HCT116 (cell line): ENCODE measurements around the gene RIPOR3. TPM values are rescaled to one million over a fixed set of nuclear protein-coding genes. Genes with fewer than 3 reads are reported as not detected.

ENCODE experiments used
- ATAC-seq: fragments of 200-7000 bp; cut with Tn5 transposase; 2 replicates; pipeline ENCODE4 v1.9.1; 2020; ENCODE audit warnings: mild to moderate bottlenecking, moderate library complexity
- BruUV-seq: library from RNA; stranded (reverse); fragments of 400-500 nt; replicated peaks from 2 replicates; lab custom pipeline; 2021; lab: Mats Ljungman, UMichigan
- CTCF ChIA-PET: fragments of 300-600 bp; sonication (Branson Sonifier 250); formaldehyde crosslinking; loops from one replicate; lab custom pipeline; 2021; ENCODE audit warnings: antibody characterized with exemption; lab: Charles Lee
- POLR2A ChIA-PET: fragments of 300-600, 350-600 bp; sonication (Branson Sonifier 250); formaldehyde crosslinking; loops from one replicate; lab custom pipeline; 2021; ENCODE audit warnings: antibody characterized with exemption; lab: Charles Lee
- RAD21 ChIA-PET, 2 experiments: fragments of 300-600 bp; sonication (Branson Sonifier 250); formaldehyde crosslinking; loops; one replicate each; lab custom pipeline; 2023; ENCODE audit warnings: low total read pairs in 2 of 2; ENCODE audit not compliant: uncharacterized antibody in 2 of 2, unreplicated experiment in 2 of 2, low non-redundant PET in 1 of 2; lab: Charles Lee
- DNase-seq: peaks from one replicate; pipeline ENCODE4 v3.0.0-alpha.2; 2010; ENCODE audit warnings: low read depth, low spot score
- H2AFZ ChIP-seq: fragments of 200-600 bp; shearing (Covaris generic), sonication (generic); 2 replicates; pipeline ENCODE4 v1.6.1; 2017; ENCODE audit warnings: low read depth, mixed run types, mixed read lengths, antibody characterized with exemption, low read length; ENCODE audit not compliant: poor library complexity, severe bottlenecking
- H3K27ac ChIP-seq: 2 replicates; pipeline ENCODE4 v1.5.1; 2012; ENCODE audit warnings: low read depth, low read length
- H3K27me3 ChIP-seq: fragments of 200-600 bp; sonication (generic); 2 replicates; pipeline ENCODE4 v1.6.1; 2016; ENCODE audit warnings: mixed run types, low read length, mixed read lengths; ENCODE audit not compliant: insufficient read depth
- H3K36me3 ChIP-seq, 2 experiments: fragments of 200-500 bp in 1 of 2; fragments of 200-600 bp in 1 of 2; sonication (Bioruptor generic) in 1 of 2; sonication (generic) in 1 of 2; 2 replicates each; pipeline versions ENCODE4 v1.5.1 to v1.6.1; 2014 to 2016; ENCODE audit warnings: low read length in 2 of 2, inconsistent platforms in 1 of 2, mixed read lengths in 1 of 2, mixed run types in 1 of 2; ENCODE audit not compliant: insufficient read depth in 2 of 2, control insufficient read depth in 1 of 2
- H3K4me1 ChIP-seq, 2 experiments: fragments of 200-600 bp in 1 of 2; sonication (generic) in 1 of 2; 2 replicates each; pipeline versions ENCODE4 v1.5.1 to v1.6.1; 2012 to 2017; ENCODE audit warnings: low read length in 2 of 2, inconsistent platforms in 1 of 2, mild to moderate bottlenecking in 1 of 2, mixed read lengths in 1 of 2, mixed run types in 1 of 2, moderate library complexity in 1 of 2; ENCODE audit not compliant: insufficient read depth in 2 of 2, control insufficient read depth in 1 of 2
- H3K4me2 ChIP-seq: fragments of 200-600 bp; sonication (generic); 2 replicates; pipeline ENCODE4 v1.6.1; 2017; ENCODE audit warnings: mixed run types, low read length, mixed read lengths
- H3K4me3 ChIP-seq, 2 experiments: fragments of 200-600 bp in 1 of 2; sonication (generic) in 1 of 2; replicated peaks in 1 of 2; 2 replicates each; pipeline ENCODE4 v1.5.1; 2011 to 2016; ENCODE audit warnings: low read length in 2 of 2, control low read depth in 1 of 2, low read depth in 1 of 2, mild to moderate bottlenecking in 1 of 2, mixed read lengths in 1 of 2, mixed run types in 1 of 2
- H3K79me2 ChIP-seq: fragments of 200-600 bp; sonication (generic); 2 replicates; pipeline ENCODE4 v1.6.1; 2017; ENCODE audit warnings: mild to moderate bottlenecking, mixed run types, low read length, moderate library complexity, mixed read lengths; ENCODE audit not compliant: insufficient read depth
- H3K9ac ChIP-seq: fragments of 200-600 bp; sonication (generic); 2 replicates; pipeline ENCODE4 v1.6.1; 2016; ENCODE audit warnings: low read length, mixed read lengths
- H3K9me2 ChIP-seq: fragments of 200-600 bp; sonication (generic), shearing (Covaris generic); 2 replicates; pipeline ENCODE4 v1.6.1; 2017; ENCODE audit warnings: mixed run types, mild to moderate bottlenecking, moderate library complexity; ENCODE audit not compliant: insufficient read depth
- H3K9me3 ChIP-seq, 2 experiments: fragments of 200-500 bp in 1 of 2; fragments of 200-600 bp in 1 of 2; sonication (Bioruptor generic) in 1 of 2; sonication (generic) in 1 of 2; 2 replicates each; pipeline ENCODE4 v1.6.1; 2014 to 2017; ENCODE audit warnings: low read length in 2 of 2, mixed read lengths in 2 of 2, inconsistent platforms in 1 of 2, low read depth in 1 of 2, mild to moderate bottlenecking in 1 of 2, mixed run types in 1 of 2, moderate library complexity in 1 of 2; ENCODE audit not compliant: control insufficient read depth in 1 of 2, insufficient read depth in 1 of 2
- H4K20me1 ChIP-seq: fragments of 200-600 bp; sonication (generic), shearing (Covaris generic); 2 replicates; pipeline ENCODE4 v1.6.1; 2017; ENCODE audit warnings: mixed run types, mild to moderate bottlenecking, moderate library complexity; ENCODE audit not compliant: insufficient read depth
- CBX3 ChIP-seq: IDR thresholded peaks from 2 replicates; pipeline ENCODE4 v1.6.1; 2012; ENCODE audit warnings: low read depth
- EGR1 ChIP-seq: IDR thresholded peaks from 2 replicates; pipeline ENCODE4 v1.6.1; 2012; ENCODE audit warnings: low read depth
- ELF1 ChIP-seq: IDR thresholded peaks from 2 replicates; pipeline ENCODE4 v1.6.1; 2012; ENCODE audit warnings: low read depth, borderline replicate concordance
- EZH2 ChIP-seq: fragments of 200-600 bp; sonication (generic); IDR thresholded peaks from 2 replicates; pipeline ENCODE4 v1.6.1; 2017; ENCODE audit warnings: antibody characterized with exemption, mixed run types
- EZH2phosphoT487 ChIP-seq: fragments of 200-600 bp; IDR thresholded peaks from 2 replicates; pipeline ENCODE4 v1.6.1; 2018; ENCODE audit warnings: antibody characterized with exemption, borderline replicate concordance
- FOSL1 ChIP-seq: IDR thresholded peaks from 2 replicates; pipeline ENCODE4 v1.6.1; 2012; ENCODE audit warnings: low read depth
- POLR2AphosphoS5 ChIP-seq: IDR thresholded peaks from 2 replicates; pipeline ENCODE4 v1.6.1; 2011; ENCODE audit warnings: mild to moderate bottlenecking, low read depth, low read length, moderate library complexity
- RAD21 ChIP-seq: IDR thresholded peaks from 2 replicates; pipeline ENCODE4 v1.6.1; 2012; ENCODE audit warnings: low read depth, mild to moderate bottlenecking
- SIN3A ChIP-seq: IDR thresholded peaks from 2 replicates; pipeline ENCODE4 v1.6.1; 2012; ENCODE audit warnings: low read depth
- SRF ChIP-seq: IDR thresholded peaks from 2 replicates; pipeline ENCODE4 v1.6.1; 2012; ENCODE audit warnings: low read depth
- TCF7L2 ChIP-seq: IDR thresholded peaks from 2 replicates; pipeline ENCODE4 v1.7.0; 2011; ENCODE audit warnings: borderline replicate concordance, inconsistent platforms; ENCODE audit not compliant: insufficient read depth, insufficient read length; ENCODE audit errors: extremely low read depth
- YY1 ChIP-seq: IDR thresholded peaks from 2 replicates; pipeline ENCODE4 v1.6.1; 2011; ENCODE audit warnings: low read length, low read depth, moderate library complexity, mild to moderate bottlenecking; ENCODE audit not compliant: insufficient replicate concordance; ENCODE audit errors: extremely low read depth
- ZFX ChIP-seq: fragments of 450-650 bp; IDR thresholded peaks from 2 replicates; pipeline ENCODE4 v1.6.1; 2017
- intact Hi-C: fragments of 100-400 bp; cut with micrococcal nuclease; formaldehyde crosslinking; loops from 2 replicates; pipeline ENCODE4 v1.10.0; 2022
- total RNA-seq: library from RNA; stranded (reverse); gene quantifications from one replicate; pipeline ENCODE4 v1.2.1, GENCODE V29; 2021; ENCODE audit not compliant: unreplicated experiment
- TF ChIP-seq, protein P1 (sequence below): IDR thresholded peaks from 2 replicates; pipeline ENCODE4 v1.6.1; 2012
- TF ChIP-seq, protein P2 (sequence below), 3 experiments: fragments of 200-600 bp in 1 of 3; sonication (generic) in 1 of 3; IDR thresholded peaks in 2 of 3; conservative IDR thresholded peaks in 1 of 3; 2 replicates each; pipeline ENCODE4 v1.5.1; 2012 to 2017; ENCODE audit warnings: low read depth in 2 of 3, low read length in 2 of 3, antibody characterized with exemption in 1 of 3, borderline replicate concordance in 1 of 3, control low read depth in 1 of 3, mild to moderate bottlenecking in 1 of 3, mixed read lengths in 1 of 3, mixed run types in 1 of 3, moderate library complexity in 1 of 3; ENCODE audit not compliant: insufficient read depth in 1 of 3
- TF ChIP-seq, protein P3 (sequence below): IDR thresholded peaks from 2 replicates; pipeline ENCODE4 v1.6.1; 2012

RIPOR3 gene
- total RNA-seq, 1 experiment from 2014 or later, result 0.22 TPM

DNA sequence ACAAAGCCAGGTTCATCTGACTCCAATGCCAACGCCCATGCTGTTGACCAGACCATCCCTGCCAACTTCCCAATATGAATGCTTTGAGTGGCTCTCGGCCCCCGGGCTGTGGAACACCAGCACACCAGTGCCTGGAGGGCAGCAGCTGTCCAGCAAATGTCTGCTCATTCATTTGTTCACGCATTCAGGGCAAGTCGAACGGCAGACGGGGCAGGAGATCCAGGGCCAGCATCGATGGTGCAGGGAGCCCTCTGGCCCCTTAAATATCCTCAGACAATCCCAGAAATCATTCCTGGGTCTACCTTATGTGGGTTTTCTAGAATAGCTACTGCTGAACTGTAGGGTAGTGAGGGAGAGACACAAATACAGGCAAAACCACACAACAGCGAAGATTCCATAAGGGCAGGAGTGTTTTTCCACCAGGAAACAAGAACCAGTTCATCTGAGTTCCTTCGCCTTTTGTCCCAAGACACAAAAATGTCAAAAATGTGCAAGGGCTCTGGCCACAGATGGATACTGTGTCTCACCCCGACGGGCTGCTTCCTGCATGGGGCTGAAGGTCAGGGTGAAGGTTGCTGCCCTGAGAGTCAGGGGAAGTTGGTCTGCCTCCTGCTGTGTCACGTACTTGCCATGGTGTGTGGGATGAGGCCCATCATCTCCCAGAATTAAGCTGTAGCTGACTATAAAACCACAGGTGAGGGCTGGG is 15.5 kb downstream of the RIPOR3 start:
- H3K36me3 ChIP-seq, result no peaks in the 10 kb centered on the region
- H3K79me2 ChIP-seq, result no peaks in the 10 kb centered on the region
- H3K9me2 ChIP-seq, result no peaks in the 10 kb centered on the region
- H3K9me3 ChIP-seq, result no peaks in the 10 kb centered on the region
- H2AFZ ChIP-seq, result no peak overlapping the region
- no peaks in the 10 kb centered on the region for H3K27me3 ChIP-seq
- H3K4me3 ChIP-seq, result no peak overlapping the region
- ChIA-PET RAD21 (no interaction called here), POLR2A (no interaction called here), CTCF (no interaction called here)
- no peak overlapping the region for H3K4me2 ChIP-seq
- H4K20me1 ChIP-seq, result no peaks in the 10 kb centered on the region
- peaks cover 12 to 16% of the 10 kb centered on the region in 2 experiments; a peak in 3 of 4 replicates for H3K4me1 ChIP-seq
- ATAC-seq (no peak), DNase-seq (no peak)
- TF ChIP-seq ELF1, result no peak
- TF ChIP-seq SRF, result no peak
- no peak for TF ChIP-seq POLR2AphosphoS5
- no peak for TF ChIP-seq CBX3
- TF ChIP-seq, protein P1, sequence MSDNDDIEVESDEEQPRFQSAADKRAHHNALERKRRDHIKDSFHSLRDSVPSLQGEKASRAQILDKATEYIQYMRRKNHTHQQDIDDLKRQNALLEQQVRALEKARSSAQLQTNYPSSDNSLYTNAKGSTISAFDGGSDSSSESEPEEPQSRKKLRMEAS, result no peak
- H3K27ac ChIP-seq, result no peak overlapping the region
- H3K9ac ChIP-seq, result no peak overlapping the region
- intact Hi-C loops, result no loop called here
- BruUV-seq, result no TSS peak

DNA sequence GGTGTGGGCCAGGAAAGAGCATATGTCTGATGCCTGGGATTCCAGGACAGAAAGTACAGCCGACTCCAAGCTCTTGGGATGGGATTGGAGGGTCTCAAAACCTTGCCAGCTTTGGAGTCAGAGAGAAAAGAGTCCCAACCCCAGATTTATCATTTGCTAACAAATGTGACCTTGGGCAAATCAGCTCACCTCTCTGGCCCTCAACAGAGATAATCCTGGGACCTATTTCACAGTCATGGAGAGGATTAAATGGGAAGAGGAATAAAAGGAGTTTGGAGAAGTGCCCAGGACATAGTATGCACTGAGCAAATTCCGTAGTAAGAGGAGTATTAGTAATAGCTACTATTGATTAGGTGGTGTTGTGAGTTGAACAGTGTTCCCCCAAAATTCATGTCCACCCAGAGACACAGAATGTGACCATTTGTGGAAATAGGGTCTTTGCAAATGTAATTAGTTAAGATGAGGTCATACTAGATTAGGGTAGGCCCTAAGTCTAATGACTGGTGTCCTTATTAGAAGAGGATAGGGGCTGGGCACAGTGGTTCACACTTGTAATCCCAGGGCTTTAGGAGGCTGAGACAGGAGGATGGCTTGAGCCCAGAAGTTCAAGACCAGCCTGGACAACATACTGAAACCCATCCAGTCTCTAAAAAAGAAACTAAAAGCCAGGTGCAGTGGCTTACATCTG is 17.1 kb downstream of the RIPOR3 start:
- H3K4me3 ChIP-seq, result no peak overlapping the region
- H3K9me2 ChIP-seq, result no peaks in the 10 kb centered on the region
- H3K4me1 ChIP-seq, result peaks cover 12 to 22% of the 10 kb centered on the region in 2 experiments; a peak in 3 of 4 replicates
- H4K20me1 ChIP-seq, result no peaks in the 10 kb centered on the region
- no peaks in the 10 kb centered on the region for H3K27me3 ChIP-seq
- no peak overlapping the region for H2AFZ ChIP-seq
- ATAC-seq (no peak), DNase-seq (no peak)
- H3K9ac ChIP-seq, result no peak overlapping the region
- no peaks in the 10 kb centered on the region for H3K36me3 ChIP-seq
- BruUV-seq, result no TSS peak
- intact Hi-C loops, result no loop called here
- no peaks in the 10 kb centered on the region for H3K9me3 ChIP-seq
- no peaks in the 10 kb centered on the region for H3K79me2 ChIP-seq
- no peak overlapping the region for H3K27ac ChIP-seq
- ChIA-PET CTCF (no interaction called here), RAD21 (interaction anchor here in 1 of 2 experiments (0.6 kb wide), 1 partner anchor 70 kb away, joined by 3 read pairs; no protein-coding TSS in a partner anchor), POLR2A (no interaction called here)
- H3K4me2 ChIP-seq, result no peak overlapping the region
- TF ChIP-seq, protein P2, sequence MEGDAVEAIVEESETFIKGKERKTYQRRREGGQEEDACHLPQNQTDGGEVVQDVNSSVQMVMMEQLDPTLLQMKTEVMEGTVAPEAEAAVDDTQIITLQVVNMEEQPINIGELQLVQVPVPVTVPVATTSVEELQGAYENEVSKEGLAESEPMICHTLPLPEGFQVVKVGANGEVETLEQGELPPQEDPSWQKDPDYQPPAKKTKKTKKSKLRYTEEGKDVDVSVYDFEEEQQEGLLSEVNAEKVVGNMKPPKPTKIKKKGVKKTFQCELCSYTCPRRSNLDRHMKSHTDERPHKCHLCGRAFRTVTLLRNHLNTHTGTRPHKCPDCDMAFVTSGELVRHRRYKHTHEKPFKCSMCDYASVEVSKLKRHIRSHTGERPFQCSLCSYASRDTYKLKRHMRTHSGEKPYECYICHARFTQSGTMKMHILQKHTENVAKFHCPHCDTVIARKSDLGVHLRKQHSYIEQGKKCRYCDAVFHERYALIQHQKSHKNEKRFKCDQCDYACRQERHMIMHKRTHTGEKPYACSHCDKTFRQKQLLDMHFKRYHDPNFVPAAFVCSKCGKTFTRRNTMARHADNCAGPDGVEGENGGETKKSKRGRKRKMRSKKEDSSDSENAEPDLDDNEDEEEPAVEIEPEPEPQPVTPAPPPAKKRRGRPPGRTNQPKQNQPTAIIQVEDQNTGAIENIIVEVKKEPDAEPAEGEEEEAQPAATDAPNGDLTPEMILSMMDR (IDR thresholded peaks at IDR 0.05 in 2 of 3, conservative IDR thresholded peaks at IDR 0.05 in 1 of 3; ENCODE audit: borderline replicate concordance in 1 of 3, insufficient read depth in 1 of 3, low read depth in 2 of 3, low read length in 2 of 3), result no peak
- TF ChIP-seq, protein P3, sequence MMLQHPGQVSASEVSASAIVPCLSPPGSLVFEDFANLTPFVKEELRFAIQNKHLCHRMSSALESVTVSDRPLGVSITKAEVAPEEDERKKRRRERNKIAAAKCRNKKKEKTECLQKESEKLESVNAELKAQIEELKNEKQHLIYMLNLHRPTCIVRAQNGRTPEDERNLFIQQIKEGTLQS, result no peak
- TF ChIP-seq TCF7L2, result no peak
- no peak for TF ChIP-seq ZFX
- TF ChIP-seq RAD21, result no peak
- TF ChIP-seq, protein P1, result no peak
- no peak for TF ChIP-seq ELF1
- no peak for TF ChIP-seq SRF
- TF ChIP-seq EZH2, result no peak
- TF ChIP-seq SIN3A, result no peak
- TF ChIP-seq YY1, result no peak
- no peak for TF ChIP-seq FOSL1
- no peak for TF ChIP-seq EGR1
- no peak for TF ChIP-seq EZH2phosphoT487
